HepG2 (cell line): ENCODE results near the gene BTN1A1. TPM values are rescaled to one million over a fixed set of nuclear protein-coding genes. Genes with fewer than 3 reads are reported as not detected.

Experiments
- GATAD1 ChIP-seq: IDR thresholded peaks from 2 replicates; pipeline ENCODE4 v1.6.1; 2016; ENCODE audit warnings: missing genetic modification reagents, missing compliant biosample characterization
- HMGXB3 ChIP-seq: sonication (generic); formaldehyde crosslinking; IDR thresholded peaks from 2 replicates; pipeline ENCODE4 v1.4.0; 2020; ENCODE audit warnings: missing genetic modification reagents, borderline replicate concordance
- KDM2A ChIP-seq: sonication (generic); formaldehyde crosslinking; IDR thresholded peaks from 2 replicates; pipeline ENCODE4 v1.4.0; 2020; ENCODE audit warnings: low read depth, missing genetic modification reagents, borderline replicate concordance
- MIXL1 ChIP-seq: IDR thresholded peaks from 2 replicates; pipeline ENCODE4 v1.6.1; 2016
- MTF2 ChIP-seq: sonication (generic); formaldehyde crosslinking; IDR thresholded peaks from 2 replicates; pipeline ENCODE4 v1.5.0; 2020; ENCODE audit warnings: missing genetic modification reagents, borderline replicate concordance
- NCOA1 ChIP-seq: sonication (generic); formaldehyde crosslinking; IDR thresholded peaks from 2 replicates; pipeline ENCODE4 v1.9.0; 2021; ENCODE audit warnings: missing genetic modification reagents
- RBAK ChIP-seq: sonication (generic); formaldehyde crosslinking; IDR thresholded peaks from 2 replicates; pipeline ENCODE4 v1.5.1; 2020; ENCODE audit warnings: mild to moderate bottlenecking, missing genetic modification reagents
- RNF2 ChIP-seq: fragments of 450-650 bp; conservative IDR thresholded peaks from 2 replicates; pipeline ENCODE4 v1.6.1; 2016; ENCODE audit warnings: low read depth
- STAG1 ChIP-seq: sonication (generic); formaldehyde crosslinking; IDR thresholded peaks from 2 replicates; pipeline ENCODE4 v1.4.0; 2020; ENCODE audit warnings: missing genetic modification reagents
- SYNCRIP ChIP-seq: fragments of 200-400 bp; formaldehyde crosslinking; IDR thresholded peaks from 2 replicates; pipeline ENCODE4 v1.6.1; 2018; ENCODE audit warnings: mild to moderate bottlenecking, low read depth, low read length; ENCODE audit not compliant: insufficient read depth
- ZBTB42 ChIP-seq: sonication (generic); formaldehyde crosslinking; IDR thresholded peaks from 2 replicates; pipeline ENCODE4 v1.5.0; 2020; ENCODE audit warnings: mild to moderate bottlenecking, missing genetic modification reagents
- ZNF136 ChIP-seq: sonication (generic); formaldehyde crosslinking; IDR thresholded peaks from 2 replicates; pipeline ENCODE4 v1.8.1; 2022; ENCODE audit warnings: low read depth, mild to moderate bottlenecking, moderate library complexity, missing genetic modification reagents
- ZNF142 ChIP-seq: sonication (generic); formaldehyde crosslinking; IDR thresholded peaks from 2 replicates; pipeline ENCODE4 v1.4.0; 2020; ENCODE audit warnings: missing genetic modification reagents
- ZNF34 ChIP-seq: sonication (generic); formaldehyde crosslinking; IDR thresholded peaks from 2 replicates; pipeline ENCODE4 v1.4.0; 2020; ENCODE audit warnings: mild to moderate bottlenecking, missing genetic modification reagents, borderline replicate concordance
- ZNF574 ChIP-seq: sonication (generic); formaldehyde crosslinking; IDR thresholded peaks from 2 replicates; pipeline ENCODE4 v1.4.0; 2020; ENCODE audit warnings: missing genetic modification reagents
- ZNF607 ChIP-seq: sonication (generic); formaldehyde crosslinking; IDR thresholded peaks from 2 replicates; pipeline ENCODE4 v1.5.1; 2020; ENCODE audit warnings: missing genetic modification reagents, mild to moderate bottlenecking, borderline replicate concordance
- ZNF766 ChIP-seq: sonication (generic); formaldehyde crosslinking; IDR thresholded peaks from 2 replicates; pipeline ENCODE4 v1.5.0; 2020; ENCODE audit warnings: missing genetic modification reagents, borderline replicate concordance
- polyA plus RNA-seq, 8 experiments: library from polyadenylated mRNA; depleted of rRNA in 3 of 8; stranded (reverse) in 7 of 8; unstranded in 1 of 8; fragments of >200 nt; fragmentation: Illumina TruSeq in 4 of 8; extraction: Trizol in 4 of 8; gene quantifications; 2 replicates each; pipeline versions ENCODE4 v1.2.1 to v1.2.3, GENCODE V29; 2011 to 2016; ENCODE audit warnings: low read depth in 4 of 8, missing spikeins in 1 of 8, mixed read lengths in 1 of 8; ENCODE audit not compliant: insufficient read depth in 1 of 8
- total RNA-seq, 5 experiments: library from RNA; depleted of rRNA; stranded (reverse); fragments of >200 nt; fragmentation: Illumina TruSeq; extraction: Trizol; gene quantifications; 2 replicates each; pipeline ENCODE4 v1.2.3, GENCODE V29; 2016; ENCODE audit warnings: low read depth in 1 of 5

The BTN1A1 gene
- total and polyA plus RNA-seq, 2 of the 13 experiments (the other 11 are each of a cell fraction or from before 2014, with no cell fraction given): 0.04 TPM; not detected in 1

- TF ChIP-seq ZNF574 (peak; percentile 61), NCOA1 (CRISPR knock-in tag) (no peak; the same call in 1 of the 2 replicates), MIXL1 (CRISPR knock-in tag) (no peak), ZNF607 (CRISPR knock-in tag) (peak; percentile 78; the same call in 1 of the 2 replicates), ZNF766 (CRISPR knock-in tag) (peak; percentile 68; the same call in 1 of the 2 replicates), GATAD1 (peak; percentile 57), STAG1 (CRISPR knock-in tag) (no peak), ZNF142 (CRISPR knock-in tag) (peak; percentile 44; the same call in 1 of the 2 replicates), MTF2 (CRISPR knock-in tag) (no peak), HMGXB3 (CRISPR knock-in tag) (peak; percentile 38; the same call in 1 of the 2 replicates), ZNF34 (no peak), ZNF136 (CRISPR knock-in tag) (no peak), ZBTB42 (CRISPR knock-in tag) (0 out of 2 replicates have a peak, but pooled peaks have one; percentile 25), RBAK (no peak), KDM2A (peak; percentile 57; the same call in 1 of the 2 replicates), RNF2 (peak; percentile 95), SYNCRIP (no peak)
Measured at GRCh38 chr6:26520237-26520849, 20.2 kb downstream of the BTN1A1 start (continued).
